ENCODE data around the gene USHBP1.
"Not testable (repeated sequence)": the region's sequence is repeated elsewhere in the genome, so short reads cannot be mapped to it uniquely, and the experiment has no call there.

Gene USHBP1

DNA sequence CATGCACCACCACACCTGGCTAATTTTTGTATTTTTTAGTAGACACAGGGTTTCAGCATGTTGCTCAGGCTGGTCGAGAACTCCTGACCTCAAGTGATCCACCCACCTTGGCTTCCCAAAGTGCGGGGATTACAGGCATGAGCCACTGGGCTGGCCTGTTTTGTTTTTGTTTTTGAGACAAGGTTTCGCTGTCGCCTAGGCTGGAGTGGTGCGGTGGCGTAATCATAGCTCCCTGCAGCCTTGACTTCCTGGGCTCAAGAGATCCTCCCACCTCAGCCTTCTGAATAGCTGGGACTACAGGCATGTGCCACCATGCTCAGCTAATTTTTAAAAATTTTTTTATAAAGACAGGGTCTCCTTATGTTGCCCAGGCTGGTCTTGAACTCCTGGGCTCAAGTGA lies 31.0 kb upstream of the USHBP1 start:
- not testable (repeated sequence) for DNase-seq

GRCh38 chr19:17294051-17294891 lies 29.7 kb upstream of the USHBP1 start:
- DNase-seq, result peak; percentile 59

- DNase-seq, result no peak
Measured at GRCh38 chr19:17293605-17294004, 29.1 kb upstream of the USHBP1 start.

GRCh38 chr19:17292301-17293074 lies 27.9 kb upstream of the USHBP1 start:
- peak; percentile 88 for DNase-seq

DNA sequence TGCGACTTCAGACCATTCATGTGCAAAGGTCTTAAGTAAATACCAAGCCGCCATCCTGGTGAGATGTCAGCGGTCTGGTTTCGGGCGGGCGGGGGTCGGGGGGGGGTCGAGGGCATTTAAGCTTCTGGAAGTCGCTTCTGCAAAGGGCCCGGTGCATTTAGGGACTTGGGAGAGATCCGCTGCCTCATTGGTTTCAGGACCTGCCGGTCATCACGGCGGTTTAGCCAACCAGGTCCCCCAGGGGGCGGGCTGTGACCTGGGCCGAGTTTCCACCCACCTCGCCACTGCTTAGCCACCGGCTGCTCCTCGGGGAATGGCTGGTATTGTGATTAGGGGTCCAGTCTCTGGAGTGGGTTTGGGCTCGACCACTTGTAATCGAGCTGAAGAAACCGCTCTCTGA lies 24.9 kb upstream of the USHBP1 start:
- peak; percentile 40 for DNase-seq

GRCh38 chr19:17286752-17287151 lies 22.2 kb upstream of the USHBP1 start:
- no peak for DNase-seq

GRCh38 chr19:17286263-17286662 lies 21.7 kb upstream of the USHBP1 start:
- no peak for DNase-seq

DNA sequence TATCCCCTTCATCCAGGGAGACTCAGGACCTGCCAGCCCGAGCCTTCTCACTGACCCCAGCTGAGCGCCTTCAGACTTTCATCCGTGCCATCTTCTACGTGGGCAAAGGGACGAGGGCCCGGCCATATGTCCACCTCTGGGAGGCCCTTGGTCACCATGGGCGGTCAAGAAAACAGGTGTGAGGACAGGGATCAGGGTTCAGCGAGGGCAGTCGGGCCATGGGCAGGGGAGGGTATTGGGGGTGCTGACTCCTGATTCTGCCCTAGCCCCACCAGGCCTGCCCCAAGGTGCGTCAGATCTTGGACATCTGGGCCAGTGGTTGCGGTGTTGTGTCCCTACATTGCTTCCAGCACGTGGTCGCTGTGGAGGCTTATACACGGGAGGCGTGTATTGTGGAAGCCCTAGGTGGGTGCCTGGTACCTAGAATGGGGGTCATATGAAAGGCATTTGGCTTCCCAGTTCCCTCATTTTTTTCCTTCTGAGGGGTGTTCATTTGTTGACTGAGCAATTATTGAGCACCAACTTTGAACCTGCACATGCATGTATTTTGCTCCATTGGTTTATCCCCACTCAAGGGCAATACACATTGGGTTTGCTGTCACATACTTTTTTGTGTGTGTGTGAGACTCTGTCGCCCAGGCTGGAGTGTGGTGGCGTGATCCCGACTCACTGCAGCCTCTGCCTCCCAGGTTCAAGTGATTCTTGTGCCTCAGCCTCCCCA lies 21.0 kb upstream of the USHBP1 start:
- DNase-seq, result no peak

- no peak for DNase-seq
Measured at GRCh38 chr19:17283504-17283996, 19.0 kb upstream of the USHBP1 start.

- DNase-seq, result peak; percentile 80
Measured at GRCh38 chr19:17282488-17283125, 18.1 kb upstream of the USHBP1 start.

DNA sequence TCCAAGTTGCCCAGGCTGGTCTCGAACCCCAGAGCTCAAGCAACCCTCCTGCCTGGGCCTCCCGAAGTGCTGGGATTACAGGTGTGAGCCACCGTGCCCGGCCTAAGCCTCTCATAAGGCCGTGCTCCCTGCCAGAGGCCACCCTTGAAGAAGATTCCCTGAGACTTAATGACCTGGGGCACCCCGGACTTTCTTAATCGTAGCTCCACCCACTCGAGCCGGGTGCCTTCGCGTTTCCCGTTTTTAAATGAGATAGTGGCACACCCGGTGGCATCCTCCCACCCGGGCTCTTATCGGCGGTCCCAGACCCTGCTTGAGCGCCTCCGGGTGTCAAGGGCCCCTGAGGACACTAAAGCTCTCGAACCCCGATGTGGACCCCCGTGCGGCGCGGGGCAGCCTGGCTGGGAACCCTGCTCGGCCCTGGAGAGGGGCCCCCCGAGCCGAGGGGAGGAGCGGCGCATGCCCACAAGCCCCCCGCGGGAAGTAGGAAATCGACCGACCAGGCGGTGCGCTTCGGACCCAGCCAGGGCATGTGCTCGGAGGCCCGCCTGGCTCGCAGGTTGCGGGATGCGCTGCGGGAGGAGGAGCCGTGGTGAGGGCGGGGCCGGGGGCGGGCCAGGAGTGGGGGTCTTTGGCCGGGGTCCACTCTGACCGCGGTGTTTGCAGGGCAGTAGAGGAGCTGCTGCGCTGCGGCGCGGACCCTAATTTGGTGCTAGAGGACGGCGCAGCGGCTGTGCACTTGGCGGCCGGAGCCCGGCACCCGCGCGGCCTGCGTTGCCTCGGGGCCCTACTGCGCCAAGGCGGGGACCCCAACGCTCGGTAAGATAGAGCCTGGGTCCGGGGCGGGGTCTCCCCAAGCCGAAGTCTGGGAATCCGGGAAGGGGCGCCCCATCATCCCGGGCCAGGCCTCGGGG lies 17.1 kb upstream of the USHBP1 start, which contains the start of gene ANKLE1:
Gene ANKLE1 (plus strand): TSS at position 511 of the 914 bp plus-strand sequence. CDS start 20 bp downstream, at position 531.
- peak; percentile 28 for DNase-seq

- no peak for DNase-seq
Measured at GRCh38 chr19:17279436-17279835, 14.9 kb upstream of the USHBP1 start.

GRCh38 chr19:17275441-17276175 lies 11.1 kb upstream of the USHBP1 start:
- no peak for DNase-seq

- not testable (repeated sequence) for DNase-seq
Measured at GRCh38 chr19:17274892-17275291, 10.3 kb upstream of the USHBP1 start.

GRCh38 chr19:17268754-17269153 lies 4.2 kb upstream of the USHBP1 start:
- DNase-seq, result no peak

DNA sequence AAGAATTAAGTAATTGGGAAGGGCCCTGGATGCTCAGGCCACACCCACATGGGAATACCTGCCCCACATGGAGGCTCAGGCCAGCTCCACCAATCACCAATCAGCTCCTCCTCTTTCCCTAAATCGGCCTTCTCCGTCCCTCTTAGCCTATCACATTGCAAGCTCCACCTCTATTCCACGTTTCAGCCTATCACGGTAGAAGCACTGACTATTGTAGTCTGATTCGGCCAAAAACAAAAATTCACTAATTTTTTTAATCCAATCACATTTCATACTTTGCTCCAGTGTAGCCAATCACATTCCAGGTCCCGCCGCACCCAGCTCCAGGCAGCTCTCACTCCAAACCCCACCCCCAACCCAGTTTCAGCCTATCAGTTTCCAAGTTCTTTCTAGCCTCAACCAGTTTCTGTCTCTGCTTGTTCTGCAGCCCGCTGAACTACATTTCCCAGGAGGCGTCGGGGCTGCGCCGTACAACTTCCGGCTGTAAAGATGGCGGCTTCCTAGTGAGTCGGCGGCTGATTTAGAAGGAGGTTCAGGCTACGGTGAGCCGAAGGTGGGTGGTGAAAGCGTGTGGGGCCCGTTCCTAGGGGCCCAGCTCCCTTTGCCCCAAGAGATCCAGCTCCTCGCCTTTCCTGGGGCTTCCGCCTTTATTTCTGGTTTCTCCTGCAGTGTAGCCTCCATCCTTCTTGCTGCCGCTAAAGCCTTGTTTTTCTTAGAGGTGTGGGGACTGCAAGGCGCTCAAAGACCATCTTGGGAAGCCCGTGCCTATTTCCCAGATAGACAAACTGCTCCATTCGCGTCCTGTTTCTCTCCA lies 2.6 kb upstream of the USHBP1 start, which contains the start of gene BABAM1:
Gene BABAM1 (plus strand): TSS at position 469 of the 814 bp plus-strand sequence. CDS start 1,364 bp downstream, outside the sequence.
- peak; percentile 99 for DNase-seq

- DNase-seq, result no peak
Measured at GRCh38 chr19:17266589-17266974, 2.0 kb upstream of the USHBP1 start.

DNA sequence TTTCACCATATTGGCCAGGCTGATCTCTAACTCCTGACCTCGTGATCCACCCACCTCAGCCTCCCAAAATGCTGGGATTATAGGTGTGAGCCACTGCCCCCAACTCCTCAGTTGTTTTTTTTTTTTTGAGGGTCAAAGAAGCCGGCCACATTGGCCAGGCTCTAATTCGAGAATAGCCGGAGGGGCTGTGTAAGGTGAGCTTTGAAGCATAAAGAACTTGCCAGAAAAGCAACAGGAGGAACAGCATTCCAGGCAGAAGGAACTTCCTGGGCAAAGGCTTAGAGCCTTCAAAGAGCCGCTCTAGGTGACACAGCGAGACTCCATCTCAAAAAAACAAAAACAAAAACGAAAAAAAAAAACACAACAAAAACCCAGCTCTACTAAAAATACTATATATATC lies 1.5 kb upstream of the USHBP1 start:
- DNase-seq, result no peak
